Endothelial cell of umbilical vein (primary cell): Measurements from ENCODE around the gene SREBF1.

Experiments
- POLR2A ChIP-seq: IDR thresholded peaks from 2 replicates; pipeline ENCODE4 v1.6.1; 2012; ENCODE audit warnings: low read depth, mild to moderate bottlenecking, control low read depth, low read length
- POLR2AphosphoS5 ChIP-seq: IDR thresholded peaks from 2 replicates; pipeline ENCODE4 v1.6.1; 2012; ENCODE audit warnings: low read depth, mild to moderate bottlenecking, control low read depth, low read length, moderate library complexity; ENCODE audit not compliant: insufficient read depth
- TF ChIP-seq, protein P1 (sequence below): IDR thresholded peaks from 2 replicates; pipeline ENCODE4 v1.6.1; 2011; ENCODE audit not compliant: insufficient read depth, insufficient read length
- TF ChIP-seq, protein P2 (sequence below), 2 donors: IDR thresholded peaks; 1 replicate in 1 of 2; 2 replicates in 1 of 2; pipeline ENCODE4 v1.5.1; 2011; ENCODE audit warnings: low read length in 2 of 2, mild to moderate bottlenecking in 2 of 2, moderate library complexity in 2 of 2, control low read depth in 1 of 2, inconsistent platforms in 1 of 2, low read depth in 1 of 2; ENCODE audit not compliant: insufficient read depth in 1 of 2; ENCODE audit errors: extremely low read depth in 1 of 2

DNA sequence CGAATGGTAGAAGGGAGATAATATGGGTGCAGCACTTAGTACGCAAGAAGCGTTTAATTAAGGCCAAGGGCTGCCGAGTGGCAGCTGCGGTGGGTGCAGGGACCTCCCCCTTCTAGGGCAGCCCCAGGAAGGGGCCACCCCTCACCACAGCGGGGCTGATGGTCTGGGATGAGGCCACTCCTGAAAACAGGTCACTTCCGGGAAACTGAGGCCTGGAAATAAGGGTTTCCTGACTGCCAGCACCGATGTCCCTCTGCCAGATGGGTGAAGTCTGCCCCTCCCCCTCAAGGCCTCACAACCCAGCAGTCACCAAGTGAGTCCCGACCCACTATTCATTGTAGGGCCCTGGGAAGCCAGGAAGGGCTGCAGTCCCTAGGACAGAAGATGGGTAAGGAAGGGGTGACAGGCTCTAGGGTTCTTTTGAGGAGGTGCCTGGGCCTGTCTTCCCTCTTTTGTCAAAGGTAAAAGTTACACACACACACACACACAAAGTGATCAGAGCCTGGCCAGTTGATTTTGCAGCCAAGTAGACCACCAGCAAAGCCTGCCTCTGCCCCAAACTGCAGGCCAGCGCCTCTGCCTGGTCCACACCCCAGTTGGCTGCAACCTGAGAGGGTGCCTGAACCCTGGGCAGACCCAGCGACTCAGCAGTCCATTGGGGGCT, 12.5 kb downstream of the SREBF1 start:
- TF ChIP-seq, protein P1, sequence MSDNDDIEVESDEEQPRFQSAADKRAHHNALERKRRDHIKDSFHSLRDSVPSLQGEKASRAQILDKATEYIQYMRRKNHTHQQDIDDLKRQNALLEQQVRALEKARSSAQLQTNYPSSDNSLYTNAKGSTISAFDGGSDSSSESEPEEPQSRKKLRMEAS: no peak
- TF ChIP-seq, protein P2, sequence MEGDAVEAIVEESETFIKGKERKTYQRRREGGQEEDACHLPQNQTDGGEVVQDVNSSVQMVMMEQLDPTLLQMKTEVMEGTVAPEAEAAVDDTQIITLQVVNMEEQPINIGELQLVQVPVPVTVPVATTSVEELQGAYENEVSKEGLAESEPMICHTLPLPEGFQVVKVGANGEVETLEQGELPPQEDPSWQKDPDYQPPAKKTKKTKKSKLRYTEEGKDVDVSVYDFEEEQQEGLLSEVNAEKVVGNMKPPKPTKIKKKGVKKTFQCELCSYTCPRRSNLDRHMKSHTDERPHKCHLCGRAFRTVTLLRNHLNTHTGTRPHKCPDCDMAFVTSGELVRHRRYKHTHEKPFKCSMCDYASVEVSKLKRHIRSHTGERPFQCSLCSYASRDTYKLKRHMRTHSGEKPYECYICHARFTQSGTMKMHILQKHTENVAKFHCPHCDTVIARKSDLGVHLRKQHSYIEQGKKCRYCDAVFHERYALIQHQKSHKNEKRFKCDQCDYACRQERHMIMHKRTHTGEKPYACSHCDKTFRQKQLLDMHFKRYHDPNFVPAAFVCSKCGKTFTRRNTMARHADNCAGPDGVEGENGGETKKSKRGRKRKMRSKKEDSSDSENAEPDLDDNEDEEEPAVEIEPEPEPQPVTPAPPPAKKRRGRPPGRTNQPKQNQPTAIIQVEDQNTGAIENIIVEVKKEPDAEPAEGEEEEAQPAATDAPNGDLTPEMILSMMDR (IDR thresholded peaks at IDR 0.05; ENCODE audit: extremely low read depth in 1 of 2, insufficient read depth in 1 of 2, low read depth in 1 of 2, low read length in 2 of 2): no peak
- TF ChIP-seq POLR2A (no peak), POLR2AphosphoS5 (no peak)
